Thyroid gland (tissue), 4 donors: ENCODE data around the gene SLC17A1.

ENCODE experiments used
- POLR2A ChIP-seq, 2 donors: fragments of 450-650 bp; IDR thresholded peaks; one replicate each; pipeline ENCODE4 v1.6.1; 2017; ENCODE audit warnings: antibody characterized with exemption in 2 of 2, mild to moderate bottlenecking in 2 of 2, moderate library complexity in 1 of 2
- TF ChIP-seq, protein P1 (sequence below), 6 experiments: fragments of 200-600 bp in 3 of 6; fragments of 450-650 bp in 3 of 6; sonication (generic) in 3 of 6; IDR thresholded peaks; one replicate each; pipeline ENCODE4 v1.5.1; 2016 to 2019; ENCODE audit warnings: antibody characterized with exemption in 6 of 6, mild to moderate bottlenecking in 2 of 6, inconsistent platforms in 1 of 6, moderate library complexity in 1 of 6

- no peak for TF ChIP-seq POLR2A (IDR thresholded peaks at IDR 0.05)
- TF ChIP-seq, protein P1, sequence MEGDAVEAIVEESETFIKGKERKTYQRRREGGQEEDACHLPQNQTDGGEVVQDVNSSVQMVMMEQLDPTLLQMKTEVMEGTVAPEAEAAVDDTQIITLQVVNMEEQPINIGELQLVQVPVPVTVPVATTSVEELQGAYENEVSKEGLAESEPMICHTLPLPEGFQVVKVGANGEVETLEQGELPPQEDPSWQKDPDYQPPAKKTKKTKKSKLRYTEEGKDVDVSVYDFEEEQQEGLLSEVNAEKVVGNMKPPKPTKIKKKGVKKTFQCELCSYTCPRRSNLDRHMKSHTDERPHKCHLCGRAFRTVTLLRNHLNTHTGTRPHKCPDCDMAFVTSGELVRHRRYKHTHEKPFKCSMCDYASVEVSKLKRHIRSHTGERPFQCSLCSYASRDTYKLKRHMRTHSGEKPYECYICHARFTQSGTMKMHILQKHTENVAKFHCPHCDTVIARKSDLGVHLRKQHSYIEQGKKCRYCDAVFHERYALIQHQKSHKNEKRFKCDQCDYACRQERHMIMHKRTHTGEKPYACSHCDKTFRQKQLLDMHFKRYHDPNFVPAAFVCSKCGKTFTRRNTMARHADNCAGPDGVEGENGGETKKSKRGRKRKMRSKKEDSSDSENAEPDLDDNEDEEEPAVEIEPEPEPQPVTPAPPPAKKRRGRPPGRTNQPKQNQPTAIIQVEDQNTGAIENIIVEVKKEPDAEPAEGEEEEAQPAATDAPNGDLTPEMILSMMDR (IDR thresholded peaks at IDR 0.05) = no peak
Measured at GRCh38 chr6:25746968-25747367, 84.9 kb downstream of the SLC17A1 start.
